CD4-positive, alpha-beta T cell (primary cell): ENCODE measurements around the gene COL16A1. TPM values are rescaled to one million over a fixed set of nuclear protein-coding genes. Genes with fewer than 3 reads are reported as not detected.

Source experiments
- ATAC-seq: fragments of 200-7000 bp; cut with Tn5 transposase; one replicate; pipeline ENCODE4 v1.10.0; 2022; ENCODE audit warnings: mild to moderate bottlenecking; ENCODE audit not compliant: poor library complexity
- CTCF ChIA-PET: fragments of 350-600 bp; sonication (Branson Sonifier 250); formaldehyde crosslinking; loops from one replicate; lab custom pipeline; 2021; ENCODE audit warnings: antibody characterized with exemption, inconsistent platforms; lab: Charles Lee
- POLR2A ChIA-PET: fragments of 350-600 bp; sonication (Branson Sonifier 250); formaldehyde crosslinking; loops from one replicate; lab custom pipeline; 2021; ENCODE audit warnings: antibody characterized with exemption, inconsistent platforms; lab: Charles Lee
- DNase-seq, 14 experiments: peaks; one replicate each; pipeline ENCODE4 v3.0.0-alpha.2; 2013 to 2020; ENCODE audit warnings: mixed read lengths in 2 of 14
- H3K27ac ChIP-seq, 2 donors: one replicate each; pipeline versions ENCODE4 v1.5.1 to v1.7.0; 2013; ENCODE audit warnings: low read length in 2 of 2, low read depth in 1 of 2, mild to moderate bottlenecking in 1 of 2
- H3K27me3 ChIP-seq, 2 experiments: 1 replicate in 1 of 2; 2 replicates in 1 of 2; pipeline versions ENCODE4 v1.6.1 to v1.7.0; 2013; ENCODE audit warnings: low read length in 2 of 2, control low read depth in 1 of 2, mild to moderate bottlenecking in 1 of 2, moderate library complexity in 1 of 2; ENCODE audit not compliant: insufficient read depth in 2 of 2, control insufficient read depth in 1 of 2
- H3K36me3 ChIP-seq: one replicate; pipeline ENCODE4 v1.6.1; 2013; ENCODE audit warnings: low read length, control low read depth; ENCODE audit not compliant: insufficient read depth
- H3K4me1 ChIP-seq: one replicate; pipeline ENCODE4 v1.6.1; 2013; ENCODE audit warnings: low read length, control low read depth; ENCODE audit not compliant: insufficient read depth
- H3K4me3 ChIP-seq: one replicate; pipeline ENCODE4 v1.5.1; 2013; ENCODE audit warnings: mild to moderate bottlenecking, low read length, moderate library complexity
- H3K9me3 ChIP-seq, 2 experiments: 1 replicate in 1 of 2; 2 replicates in 1 of 2; pipeline versions ENCODE4 v1.6.1 to v1.7.0; 2013; ENCODE audit warnings: low read length in 2 of 2, mild to moderate bottlenecking in 2 of 2, control low read depth in 1 of 2, moderate library complexity in 1 of 2; ENCODE audit not compliant: control insufficient read depth in 1 of 2, insufficient read depth in 1 of 2
- H3K27ac Mint-ChIP-seq: one replicate; pipeline ENCODE4 v1.8.0; 2020; ENCODE audit warnings: mixed read lengths
- H3K27me3 Mint-ChIP-seq: one replicate; pipeline ENCODE4 v1.8.0; 2021; ENCODE audit warnings: mixed read lengths
- H3K36me3 Mint-ChIP-seq: one replicate; pipeline ENCODE4 v1.8.0; 2021; ENCODE audit warnings: low read depth, mixed read lengths
- H3K4me1 Mint-ChIP-seq: one replicate; pipeline ENCODE4 v1.8.0; 2021; ENCODE audit warnings: low read depth, mixed read lengths
- H3K4me3 Mint-ChIP-seq: one replicate; pipeline ENCODE4 v1.8.0; 2020; ENCODE audit warnings: mild to moderate bottlenecking, mixed read lengths
- H3K9me3 Mint-ChIP-seq: one replicate; pipeline ENCODE4 v1.8.0; 2020; ENCODE audit warnings: mixed read lengths
- intact Hi-C, 2 experiments: fragments of 100-400 bp; cut with DNase I in 1 of 2; cut with micrococcal nuclease in 1 of 2; formaldehyde crosslinking; loops; one replicate each; pipeline versions ENCODE4 v1.15.1 to v1.9.0; 2023 to 2025; cut with DNase I, micrococcal nuclease
- total RNA-seq, 174 experiments: library from RNA in 2 of 174; stranded (reverse) in 2 of 174; gene quantifications; one replicate each; pipeline ENCODE4 v1.2.3 and lab custom pipeline; 2021 to 2026
- TF ChIP-seq, protein P1 (sequence below): fragments of 200-600 bp; IDR thresholded peaks from one replicate; pipeline ENCODE4 v1.8.0; 2022; ENCODE audit warnings: antibody characterized with exemption, mild to moderate bottlenecking

Gene COL16A1
- total RNA-seq, 2 experiments from 2014 or later = not detected

DNA sequence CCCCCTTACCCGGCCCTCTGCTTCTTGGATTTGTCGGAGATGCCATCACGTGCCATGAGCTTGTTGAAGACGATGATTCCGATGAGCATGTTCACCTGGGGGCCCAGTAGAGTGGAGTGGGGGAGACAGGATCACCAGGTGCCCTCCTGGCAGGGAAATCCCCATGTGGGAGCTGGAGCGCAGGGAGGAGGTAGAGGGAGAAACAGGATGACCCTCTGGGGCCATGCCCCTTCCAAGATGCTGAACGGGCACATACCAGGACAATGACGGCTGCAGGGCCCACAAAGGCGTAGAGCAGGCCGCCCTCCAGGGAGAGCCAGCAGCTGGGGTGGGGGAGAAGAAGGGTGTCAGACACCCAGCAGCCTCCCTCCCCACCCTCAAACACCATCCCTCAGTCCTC is 31.8 kb upstream of the COL16A1 start:
- Mint-ChIP-seq H3K27ac (no peak overlapping the region), H3K4me3 (no peak overlapping the region), H3K9me3 (no peaks in the 10 kb centered on the region), H3K4me1 (peaks cover 14% of the 10 kb centered on the region), H3K27me3 (no peaks in the 10 kb centered on the region), H3K36me3 (no peaks in the 10 kb centered on the region)
- intact Hi-C loops = no loop called here
- Histone ChIP-seq H3K27ac (no peak overlapping the region), H3K27me3 (no peaks in the 10 kb centered on the region), H3K36me3 (no peaks in the 10 kb centered on the region), H3K4me1 (peaks cover 16% of the 10 kb centered on the region), H3K9me3 (no peaks in the 10 kb centered on the region), H3K4me3 (no peak overlapping the region)
- ChIA-PET CTCF (no interaction called here), POLR2A (interaction anchor here (1.1 kb wide), 1 partner anchor 54 kb away, joined by 3 read pairs; no protein-coding TSS in a partner anchor)
- ATAC-seq (no peak), DNase-seq (no peak)
- TF ChIP-seq, protein P1, sequence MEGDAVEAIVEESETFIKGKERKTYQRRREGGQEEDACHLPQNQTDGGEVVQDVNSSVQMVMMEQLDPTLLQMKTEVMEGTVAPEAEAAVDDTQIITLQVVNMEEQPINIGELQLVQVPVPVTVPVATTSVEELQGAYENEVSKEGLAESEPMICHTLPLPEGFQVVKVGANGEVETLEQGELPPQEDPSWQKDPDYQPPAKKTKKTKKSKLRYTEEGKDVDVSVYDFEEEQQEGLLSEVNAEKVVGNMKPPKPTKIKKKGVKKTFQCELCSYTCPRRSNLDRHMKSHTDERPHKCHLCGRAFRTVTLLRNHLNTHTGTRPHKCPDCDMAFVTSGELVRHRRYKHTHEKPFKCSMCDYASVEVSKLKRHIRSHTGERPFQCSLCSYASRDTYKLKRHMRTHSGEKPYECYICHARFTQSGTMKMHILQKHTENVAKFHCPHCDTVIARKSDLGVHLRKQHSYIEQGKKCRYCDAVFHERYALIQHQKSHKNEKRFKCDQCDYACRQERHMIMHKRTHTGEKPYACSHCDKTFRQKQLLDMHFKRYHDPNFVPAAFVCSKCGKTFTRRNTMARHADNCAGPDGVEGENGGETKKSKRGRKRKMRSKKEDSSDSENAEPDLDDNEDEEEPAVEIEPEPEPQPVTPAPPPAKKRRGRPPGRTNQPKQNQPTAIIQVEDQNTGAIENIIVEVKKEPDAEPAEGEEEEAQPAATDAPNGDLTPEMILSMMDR = no peak

DNA sequence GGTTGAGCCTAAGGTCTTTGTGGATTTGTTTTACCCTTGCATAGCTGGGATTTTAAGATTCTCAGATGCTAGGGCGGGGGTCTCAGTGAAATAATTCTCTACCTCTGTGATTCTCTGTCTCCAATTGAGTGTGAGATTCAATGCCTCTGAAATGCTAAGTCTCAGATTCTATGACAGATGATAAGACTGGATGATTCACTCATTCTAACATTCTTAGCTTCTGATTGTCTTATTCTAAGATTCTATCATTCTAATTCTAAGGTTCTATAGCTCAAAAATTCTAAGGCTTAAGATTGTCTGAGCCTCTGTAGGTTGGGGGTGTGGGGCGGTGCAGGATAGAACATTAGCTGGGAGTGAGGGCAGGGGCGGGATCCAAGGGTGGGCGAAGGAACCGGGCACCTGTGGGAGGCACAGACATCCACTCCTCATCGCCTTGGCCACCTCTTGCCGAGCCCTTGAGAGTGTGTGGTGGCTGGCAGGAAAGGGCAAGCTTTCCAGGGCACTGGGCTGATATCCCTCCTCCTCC is 30.8 kb upstream of the COL16A1 start:
- Mint-ChIP-seq H3K27me3 (no peaks in the 10 kb centered on the region), H3K36me3 (no peaks in the 10 kb centered on the region), H3K27ac (no peak overlapping the region), H3K4me1 (peaks cover 10% of the 10 kb centered on the region), H3K4me3 (no peak overlapping the region), H3K9me3 (no peaks in the 10 kb centered on the region)
- no peaks in the 10 kb centered on the region for H3K9me3 ChIP-seq
- ATAC-seq = no peak
- intact Hi-C loops = no loop called here
- no peak overlapping the region for H3K27ac ChIP-seq
- H3K36me3 ChIP-seq = no peaks in the 10 kb centered on the region
- peaks cover 13% of the 10 kb centered on the region for H3K4me1 ChIP-seq
- POLR2A ChIA-PET = no interaction called here
- H3K4me3 ChIP-seq = no peak overlapping the region
- no peaks in the 10 kb centered on the region for H3K27me3 ChIP-seq
- CTCF ChIA-PET = no interaction called here
- no peak for DNase-seq
- TF ChIP-seq, protein P1 = no peak

DNA sequence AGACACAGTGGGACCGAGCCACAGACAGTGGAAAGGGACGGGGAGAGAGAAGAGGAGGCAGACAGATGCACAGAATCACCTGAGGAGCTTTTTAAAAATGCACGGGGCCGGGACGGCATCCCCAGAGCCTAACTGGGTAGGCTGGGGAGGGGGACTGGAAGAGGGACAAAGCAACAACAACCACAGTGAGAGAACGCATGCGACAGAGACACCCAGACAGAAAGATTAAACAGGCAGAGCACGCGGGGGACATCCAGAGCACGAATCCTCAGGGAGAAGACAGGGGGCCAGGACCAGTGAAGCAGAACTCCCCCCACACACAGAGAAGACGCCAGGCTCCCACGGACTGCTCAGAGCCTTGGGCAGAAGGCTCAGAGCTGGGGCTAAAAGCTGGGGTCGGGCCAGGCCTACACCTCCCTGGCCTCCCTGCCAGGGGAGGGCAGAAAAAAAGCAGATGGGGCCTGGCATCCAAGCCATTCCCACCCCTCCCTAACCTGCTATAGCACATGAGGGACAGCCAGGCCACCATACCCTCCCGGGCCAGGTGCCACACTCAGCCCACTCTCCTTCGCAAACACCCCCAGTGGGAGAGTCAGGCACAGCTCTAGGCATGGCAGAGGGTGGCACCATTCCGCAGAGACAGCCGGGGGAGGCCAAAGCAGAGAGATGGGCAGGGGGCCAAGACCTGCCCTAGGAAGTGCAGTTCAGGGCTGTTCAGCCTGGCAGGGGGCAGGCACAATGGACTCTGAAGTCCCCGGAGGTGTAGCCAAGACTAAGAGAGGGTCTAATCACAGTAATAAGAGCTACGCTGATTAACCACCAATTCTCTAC is 29.8 kb upstream of the COL16A1 start:
- peaks cover 6% of the 10 kb centered on the region for H3K4me1 Mint-ChIP-seq
- H3K9me3 Mint-ChIP-seq = no peaks in the 10 kb centered on the region
- intact Hi-C loops = no loop called here
- ATAC-seq (no peak), DNase-seq (no peak)
- no peaks in the 10 kb centered on the region for H3K27me3 ChIP-seq
- peaks cover 2% of the 10 kb centered on the region for H3K4me1 ChIP-seq
- H3K4me3 ChIP-seq = no peak overlapping the region
- no peak overlapping the region for H3K27ac ChIP-seq
- no peaks in the 10 kb centered on the region for H3K36me3 ChIP-seq
- POLR2A ChIA-PET = no interaction called here
- no peak overlapping the region for H3K4me3 Mint-ChIP-seq
- CTCF ChIA-PET = no interaction called here
- no peaks in the 10 kb centered on the region for H3K36me3 Mint-ChIP-seq
- H3K9me3 ChIP-seq = no peaks in the 10 kb centered on the region
- TF ChIP-seq, protein P1 = no peak
- H3K27me3 Mint-ChIP-seq = no peaks in the 10 kb centered on the region
- no peak overlapping the region for H3K27ac Mint-ChIP-seq
